GM13977 (cell line): ENCODE results near the gene MMAA.

ENCODE experiments used
- DNase-seq: peaks from one replicate; pipeline ENCODE4 v3.0.0; 2012; ENCODE audit warnings: low spot score
- CTCF ChIP-seq: IDR thresholded peaks from 2 replicates; pipeline ENCODE4 v1.5.1; 2012; ENCODE audit warnings: mild to moderate bottlenecking, control low read depth; ENCODE audit not compliant: insufficient read depth; ENCODE audit errors: extremely low read depth, missing control alignments
- in situ Hi-C: fragments of 300-500 bp; cut with MboI; formaldehyde crosslinking; loops from one replicate; pipeline ENCODE4 v1.12.0; 2022; ENCODE audit warnings: low sequenced_read_pairs, low pct_unique_long_range_greater_than_20kb, mixed read lengths, inconsistent platforms; ENCODE audit not compliant: unreplicated experiment

The MMAA gene

GRCh38 chr4:145663194-145663593, 44.0 kb downstream of the MMAA start:
- in situ Hi-C loops = no loop called here
- DNase-seq = no peak
- TF ChIP-seq CTCF = no peak

- no peak for TF ChIP-seq CTCF
- in situ Hi-C loops = no loop called here
- DNase-seq = no peak
These were observed 46.6 kb downstream of the MMAA start for GRCh38 chr4:145665773-145666172.

DNA sequence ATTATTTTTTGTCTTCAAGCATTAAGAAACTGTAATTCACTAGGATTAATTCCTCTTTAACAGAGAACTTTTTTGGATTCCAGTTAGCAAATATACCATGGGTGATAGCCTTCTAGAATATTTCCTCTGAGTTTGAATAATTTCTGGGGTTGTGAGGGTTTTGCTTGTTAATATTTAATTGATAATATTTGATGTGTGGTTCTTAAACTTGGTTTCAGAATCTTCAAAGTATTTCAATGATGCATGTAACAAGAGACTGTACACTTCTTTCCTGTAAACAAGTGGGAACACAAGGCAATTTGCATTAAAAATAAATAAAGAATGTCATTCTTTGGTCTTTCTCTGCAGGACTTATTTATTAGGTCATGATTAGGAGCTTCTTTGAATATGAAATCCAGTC, 51.2 kb downstream of the MMAA start:
- TF ChIP-seq CTCF = no peak
- DNase-seq = no peak
- in situ Hi-C loops = no loop called here

DNA sequence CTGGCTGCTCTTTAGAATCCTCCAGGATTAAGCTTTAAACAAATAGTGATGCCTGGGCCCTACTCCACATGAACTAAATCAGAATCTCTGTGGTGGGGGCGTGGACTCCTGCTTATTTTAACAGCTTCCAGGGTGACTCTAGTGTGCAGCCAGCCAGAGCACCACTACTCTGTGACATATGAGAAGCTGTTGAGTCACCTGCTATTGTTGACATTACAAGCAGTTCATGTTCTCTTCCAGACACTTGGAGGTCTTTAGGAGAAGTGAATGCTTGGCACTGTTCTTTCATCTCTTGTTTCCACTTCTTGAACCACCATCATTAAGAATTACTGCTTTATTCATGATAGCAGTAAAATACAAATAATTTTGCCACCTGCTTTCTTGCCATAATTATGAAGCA, 60.3 kb downstream of the MMAA start:
- TF ChIP-seq CTCF = no peak
- in situ Hi-C loops = no loop called here
- DNase-seq = no peak

DNA sequence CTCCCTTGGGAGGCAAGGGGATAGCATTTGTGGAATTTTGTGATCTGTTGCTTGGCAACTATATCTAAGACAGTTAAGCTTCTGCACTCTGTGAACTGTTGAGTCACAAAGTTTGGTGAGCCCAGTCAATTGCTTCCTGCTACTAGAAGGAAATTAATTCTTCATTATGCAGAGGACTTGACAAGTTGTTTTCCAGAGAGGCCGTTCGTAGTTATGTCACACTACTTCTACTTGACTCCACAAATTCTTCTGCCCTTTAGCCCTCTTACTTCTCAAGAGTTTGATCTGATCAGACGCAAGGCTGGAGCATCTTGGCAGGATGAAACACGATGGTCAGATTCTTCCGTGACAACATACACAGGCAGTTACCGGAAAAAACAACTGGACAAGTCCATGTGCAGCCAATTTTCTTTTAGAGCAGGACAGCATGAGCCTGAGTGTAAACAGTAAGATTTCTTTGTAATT, 60.8 kb downstream of the MMAA start, which contains the start of gene C4orf51:
Gene C4orf51, plus strand, starts transcription at position 156 of the 465 bp plus-strand sequence. Its CDS starts 58 bp downstream, at position 214.
- DNase-seq = no peak
- no peak for TF ChIP-seq CTCF
- in situ Hi-C loops = no loop called here

DNA sequence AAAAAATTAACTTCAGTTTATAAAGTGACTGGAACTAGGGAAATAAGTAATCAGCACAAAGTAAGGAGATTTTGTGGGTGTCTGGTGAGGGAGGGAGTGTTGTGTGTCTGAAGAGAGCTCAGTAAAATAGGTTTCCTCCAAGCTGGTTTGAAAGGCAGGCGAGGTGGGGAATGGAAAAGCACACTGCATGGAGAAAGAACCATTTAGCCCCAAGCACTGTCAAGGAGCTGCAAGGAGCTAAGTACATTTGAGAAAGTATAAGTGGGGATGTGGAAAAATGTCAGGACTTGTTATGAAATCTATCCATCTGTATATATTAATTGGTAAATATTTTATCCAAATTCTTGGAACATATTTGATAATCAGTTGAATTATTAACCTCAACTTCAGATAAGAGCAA, 61.7 kb downstream of the MMAA start:
- no peak for DNase-seq
- in situ Hi-C loops = no loop called here
- TF ChIP-seq CTCF = no peak

DNA sequence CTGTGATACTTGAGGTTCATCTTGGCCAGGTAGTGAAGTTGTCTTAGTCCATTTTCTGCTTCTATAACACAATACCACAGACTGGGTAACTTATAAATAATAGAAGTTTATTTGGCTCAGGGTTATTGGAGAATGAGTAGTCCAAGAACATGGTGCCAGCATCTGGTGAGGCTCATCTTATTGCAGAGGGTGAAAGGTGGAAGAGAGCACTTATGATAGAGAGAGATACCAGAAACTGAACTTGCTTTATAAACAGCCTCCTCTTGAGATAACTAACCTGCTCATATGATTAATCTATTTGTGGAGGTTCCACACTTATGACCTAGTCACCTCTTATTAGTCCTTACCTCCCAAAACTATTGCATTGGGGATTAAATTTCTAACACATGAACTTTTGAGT, 62.3 kb downstream of the MMAA start:
- in situ Hi-C loops = no loop called here
- TF ChIP-seq CTCF = no peak
- DNase-seq = no peak
